ENCODE results near the gene PARP14. TPM values are rescaled to one million over a fixed set of nuclear protein-coding genes. Genes with fewer than 3 reads are reported as not detected.

PARP14 gene
- total RNA-seq, 1 experiment from 2014 or later: 23.8 TPM

GRCh38 chr3:122725106-122725505 is 44.5 kb downstream of the PARP14 start:
- no peaks in the 10 kb centered on the region for H3K9me3 ChIP-seq
- DNase-seq: no peak
- Mint-ChIP-seq H3K36me3 (ENCODE audit: insufficient read depth, unreplicated experiment) (peaks cover 19% of the 10 kb centered on the region), H3K27ac (ENCODE audit: unreplicated experiment) (no peak overlapping the region), H3K27me3 (ENCODE audit: insufficient read depth, unreplicated experiment) (no peaks in the 10 kb centered on the region), H3K4me1 (ENCODE audit: low read depth, unreplicated experiment) (peaks cover 7% of the 10 kb centered on the region), H3K4me3 (ENCODE audit: unreplicated experiment) (no peak overlapping the region), H3K9me3 (ENCODE audit: unreplicated experiment) (peaks cover 10% of the 10 kb centered on the region)
- no peak for TF ChIP-seq CTCF (IDR thresholded peaks at IDR 0.05; ENCODE audit: insufficient read depth in 1 of 2, low read depth in 1 of 2, low read length in 1 of 2, severe bottlenecking in 1 of 2, unreplicated experiment in 1 of 2)
- ChIA-PET POLR2A (no interaction called here), CTCF (no interaction called here)
- no peaks in the 10 kb centered on the region; the same call in 1 of the 2 replicates for H3K36me3 ChIP-seq (ENCODE audit: control insufficient read depth, insufficient read depth, low read length)
- intact Hi-C loops (cut with micrococcal nuclease; ENCODE audit: unreplicated experiment): no loop called here
- no TSS peak for BruUV-seq (replicated peaks)
- no peak overlapping the region for H3K4me3 ChIP-seq (ENCODE audit: low read depth, low read length)
- no peaks in the 10 kb centered on the region for H3K4me1 ChIP-seq
- H3K27me3 ChIP-seq (replicated peaks; ENCODE audit: control insufficient read depth, insufficient read depth, low read length): no peaks in the 10 kb centered on the region

GRCh38 chr3:122727294-122727693 is 46.7 kb downstream of the PARP14 start:
- POLR2A ChIA-PET: no interaction called here
- no peaks in the 10 kb centered on the region for H3K9me3 ChIP-seq
- no peaks in the 10 kb centered on the region for H3K27me3 Mint-ChIP-seq (ENCODE audit: insufficient read depth, unreplicated experiment)
- peaks cover 10% of the 10 kb centered on the region for H3K9me3 Mint-ChIP-seq (ENCODE audit: unreplicated experiment)
- H3K27me3 ChIP-seq (replicated peaks; ENCODE audit: control insufficient read depth, insufficient read depth, low read length): no peaks in the 10 kb centered on the region
- H3K4me1 ChIP-seq: no peaks in the 10 kb centered on the region
- H3K4me1 Mint-ChIP-seq (ENCODE audit: low read depth, unreplicated experiment): peaks cover 7% of the 10 kb centered on the region
- H3K27ac Mint-ChIP-seq (ENCODE audit: unreplicated experiment): no peak overlapping the region
- H3K36me3 Mint-ChIP-seq (ENCODE audit: insufficient read depth, unreplicated experiment): peaks cover 19% of the 10 kb centered on the region
- CTCF ChIA-PET: no interaction called here
- DNase-seq: no peak
- no peak for TF ChIP-seq CTCF (IDR thresholded peaks at IDR 0.05; ENCODE audit: insufficient read depth in 1 of 2, low read depth in 1 of 2, low read length in 1 of 2, severe bottlenecking in 1 of 2, unreplicated experiment in 1 of 2)
- no TSS peak for BruUV-seq (replicated peaks)
- H3K36me3 ChIP-seq (ENCODE audit: control insufficient read depth, insufficient read depth, low read length): no peaks in the 10 kb centered on the region; the same call in 1 of the 2 replicates
- no peak overlapping the region for H3K4me3 Mint-ChIP-seq (ENCODE audit: unreplicated experiment)
- H3K4me3 ChIP-seq (ENCODE audit: low read depth, low read length): no peak overlapping the region
- intact Hi-C loops (cut with micrococcal nuclease; ENCODE audit: unreplicated experiment): no loop called here

- no peak overlapping the region for H3K4me3 Mint-ChIP-seq (ENCODE audit: unreplicated experiment)
- no peaks in the 10 kb centered on the region for H3K27me3 Mint-ChIP-seq (ENCODE audit: insufficient read depth, unreplicated experiment)
- no peaks in the 10 kb centered on the region for H3K9me3 ChIP-seq
- H3K27me3 ChIP-seq (replicated peaks; ENCODE audit: control insufficient read depth, insufficient read depth, low read length): no peaks in the 10 kb centered on the region
- H3K4me1 ChIP-seq: no peaks in the 10 kb centered on the region
- H3K4me1 Mint-ChIP-seq (ENCODE audit: low read depth, unreplicated experiment): peaks cover 7% of the 10 kb centered on the region
- peaks cover 19% of the 10 kb centered on the region for H3K36me3 Mint-ChIP-seq (ENCODE audit: insufficient read depth, unreplicated experiment)
- H3K9me3 Mint-ChIP-seq (ENCODE audit: unreplicated experiment): peaks cover 10% of the 10 kb centered on the region
- no peaks in the 10 kb centered on the region; the same call in 1 of the 2 replicates for H3K36me3 ChIP-seq (ENCODE audit: control insufficient read depth, insufficient read depth, low read length)
- no TSS peak for BruUV-seq (replicated peaks)
- no peak for DNase-seq
- no peak for TF ChIP-seq CTCF (IDR thresholded peaks at IDR 0.05; ENCODE audit: insufficient read depth in 1 of 2, low read depth in 1 of 2, low read length in 1 of 2, severe bottlenecking in 1 of 2, unreplicated experiment in 1 of 2)
- CTCF ChIA-PET: no interaction called here
- POLR2A ChIA-PET: no interaction called here
- intact Hi-C loops (cut with micrococcal nuclease; ENCODE audit: unreplicated experiment): no loop called here
- no peak overlapping the region for H3K4me3 ChIP-seq (ENCODE audit: low read depth, low read length)
- H3K27ac Mint-ChIP-seq (ENCODE audit: unreplicated experiment): no peak overlapping the region
Observed at GRCh38 chr3:122727766-122728165, 47.1 kb downstream of the PARP14 start.

Measured in Caco-2 (cell line).